DMS153 treated with DMSO at 0.1 percent for 48 hours (cell line): Measurements from ENCODE around the gene TCF15.

ENCODE experiments used
- DNase-seq: peaks from one replicate; lab custom pipeline; 2025; ENCODE audit not compliant: unreplicated experiment; lab: John Stamatoyannopoulos, UW

Gene TCF15

DNA sequence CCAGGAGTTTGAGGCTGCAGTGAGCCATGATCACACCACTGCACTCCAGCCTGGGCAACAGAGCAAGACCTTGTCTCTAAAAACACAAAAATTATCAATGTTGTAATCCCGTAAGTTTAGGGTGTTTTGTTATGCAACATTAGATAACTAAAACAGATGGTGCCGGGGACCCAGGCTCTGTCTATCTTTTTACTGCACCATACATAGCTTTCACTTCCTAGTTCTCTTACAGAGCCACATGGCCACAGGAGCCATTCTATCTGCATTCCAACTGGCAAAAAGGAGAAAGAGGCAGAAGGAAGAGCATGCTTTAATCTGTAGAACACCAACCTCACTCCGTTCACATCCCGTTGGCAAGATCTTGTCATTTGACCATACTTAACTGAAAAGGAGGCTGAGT lies 5.4 kb upstream of the TCF15 start:
- no peak for DNase-seq

- no peak for DNase-seq
Measured at GRCh38 chr20:611843-612185, 1.7 kb upstream of the TCF15 start.

DNA sequence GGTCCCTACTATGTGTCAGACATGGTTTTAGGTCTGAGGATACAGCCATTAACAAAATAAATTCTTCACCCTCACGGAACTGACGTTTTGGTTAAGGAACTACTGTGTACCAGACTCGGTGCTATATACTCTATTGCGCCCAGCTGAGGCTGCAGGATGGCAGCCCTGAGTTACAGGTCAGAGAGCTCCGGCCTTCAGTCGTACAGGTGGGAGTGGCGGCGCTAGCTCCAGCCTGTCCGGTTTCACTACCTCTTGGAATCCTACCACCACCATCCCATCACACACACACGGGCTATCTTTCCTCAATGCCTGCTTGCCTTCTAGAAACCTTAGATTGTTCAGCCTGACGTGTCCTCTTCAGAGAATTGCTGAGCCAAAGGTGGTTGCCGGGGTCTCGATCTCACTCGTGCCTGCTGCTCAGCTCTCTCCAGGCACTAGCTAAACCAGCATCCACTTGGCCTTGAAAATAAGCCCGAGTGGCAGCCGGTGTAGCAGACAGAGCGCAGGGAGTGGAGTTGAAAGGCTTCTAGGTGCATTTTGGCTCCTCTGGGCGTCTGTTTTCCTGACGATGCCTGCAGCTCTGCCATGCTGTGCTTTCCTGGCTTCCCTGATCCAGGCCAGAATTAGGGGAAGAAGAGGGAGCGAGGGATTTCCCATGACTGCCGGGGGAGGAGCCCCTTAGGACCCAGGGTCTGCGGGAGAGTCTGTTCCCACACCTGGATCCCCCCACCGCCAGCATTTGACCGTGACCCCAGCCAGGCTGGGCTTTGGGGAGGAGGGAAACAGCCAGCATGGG lies 1.1 kb upstream of the TCF15 start:
- no peak for DNase-seq

DNA sequence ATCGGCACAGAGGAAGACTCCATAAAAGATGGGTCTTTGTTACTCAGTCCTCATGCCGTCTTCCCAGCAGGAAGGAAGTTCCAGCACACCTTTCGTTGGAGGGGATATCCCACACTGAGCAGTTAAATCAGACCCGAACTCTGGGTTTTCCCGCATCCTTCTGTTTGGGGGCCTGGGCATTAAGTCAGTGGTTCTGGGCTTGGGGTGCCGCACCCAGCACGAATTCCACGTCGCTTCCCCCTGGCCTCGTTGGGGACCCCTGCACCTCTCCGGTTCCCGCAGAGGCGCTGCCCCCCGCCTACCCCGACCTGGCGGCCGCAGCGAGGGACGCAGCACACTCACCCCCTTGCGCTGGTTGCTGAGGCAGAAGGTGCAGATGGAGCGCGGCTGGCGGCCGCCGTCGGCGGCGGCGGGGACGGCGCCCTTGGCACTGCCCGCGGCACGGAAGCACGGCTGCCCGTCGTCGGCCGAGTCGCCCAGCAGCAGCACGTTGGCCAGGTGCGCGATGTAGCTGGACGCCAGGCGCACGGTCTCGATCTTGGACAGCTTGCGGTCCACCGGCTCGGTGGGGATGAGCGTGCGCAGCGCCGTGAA lies 641 bp downstream of the TCF15 start:
- DNase-seq = no peak

- no peak for DNase-seq
Measured at GRCh38 chr20:608970-609369, 1.1 kb downstream of the TCF15 start.

DNA sequence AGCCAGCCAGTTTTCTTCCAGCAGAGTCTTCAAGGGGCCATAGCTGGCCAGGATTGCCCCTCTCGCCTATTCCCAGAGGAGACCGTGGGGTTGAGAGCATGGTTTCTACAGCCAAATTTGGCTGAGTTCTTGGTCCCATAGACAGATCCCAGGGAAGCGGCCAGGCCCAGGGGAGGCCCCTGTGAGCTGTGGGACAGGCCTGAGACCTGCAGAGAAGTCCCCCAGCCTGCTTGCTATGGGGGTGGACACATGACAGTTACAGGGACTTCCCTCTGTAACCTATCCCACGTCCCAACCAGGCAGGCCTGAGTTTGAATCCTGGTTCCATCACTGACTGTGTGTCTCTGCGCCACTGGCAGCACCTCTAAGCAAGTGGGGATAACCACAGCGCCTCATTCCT lies 2.6 kb downstream of the TCF15 start:
- no peak for DNase-seq

- DNase-seq = no peak
Measured at GRCh38 chr20:605237-605636, 4.9 kb downstream of the TCF15 start.

GRCh38 chr20:603116-603640 lies 6.9 kb downstream of the TCF15 start:
- no peak for DNase-seq

GRCh38 chr20:602111-602970 lies 7.8 kb downstream of the TCF15 start:
- DNase-seq = no peak

GRCh38 chr20:600736-601135 lies 9.4 kb downstream of the TCF15 start:
- no peak for DNase-seq

DNA sequence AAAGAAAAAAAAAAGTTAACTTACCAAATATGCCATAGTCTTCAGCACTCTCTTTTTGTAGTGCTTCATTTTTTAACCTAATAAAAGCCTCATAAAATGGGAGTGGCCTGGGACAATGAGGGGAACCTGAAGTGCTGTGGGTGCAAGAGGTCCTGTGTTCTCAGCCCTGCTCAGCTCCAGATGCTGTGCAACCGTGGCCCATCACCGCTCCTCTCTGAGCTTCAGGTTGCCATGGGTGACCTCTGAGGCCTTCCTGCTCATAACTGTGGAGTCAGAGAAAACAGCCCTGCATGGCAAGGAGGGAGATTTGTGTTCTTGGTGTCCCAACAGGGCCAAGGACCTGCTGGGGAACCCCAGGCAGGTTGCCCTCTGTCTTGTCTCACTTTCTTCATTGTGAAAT lies 10.0 kb downstream of the TCF15 start:
- no peak for DNase-seq

GRCh38 chr20:598133-598850 lies 11.8 kb downstream of the TCF15 start:
- no peak for DNase-seq

GRCh38 chr20:597560-597959 lies 12.5 kb downstream of the TCF15 start:
- no peak for DNase-seq

DNA sequence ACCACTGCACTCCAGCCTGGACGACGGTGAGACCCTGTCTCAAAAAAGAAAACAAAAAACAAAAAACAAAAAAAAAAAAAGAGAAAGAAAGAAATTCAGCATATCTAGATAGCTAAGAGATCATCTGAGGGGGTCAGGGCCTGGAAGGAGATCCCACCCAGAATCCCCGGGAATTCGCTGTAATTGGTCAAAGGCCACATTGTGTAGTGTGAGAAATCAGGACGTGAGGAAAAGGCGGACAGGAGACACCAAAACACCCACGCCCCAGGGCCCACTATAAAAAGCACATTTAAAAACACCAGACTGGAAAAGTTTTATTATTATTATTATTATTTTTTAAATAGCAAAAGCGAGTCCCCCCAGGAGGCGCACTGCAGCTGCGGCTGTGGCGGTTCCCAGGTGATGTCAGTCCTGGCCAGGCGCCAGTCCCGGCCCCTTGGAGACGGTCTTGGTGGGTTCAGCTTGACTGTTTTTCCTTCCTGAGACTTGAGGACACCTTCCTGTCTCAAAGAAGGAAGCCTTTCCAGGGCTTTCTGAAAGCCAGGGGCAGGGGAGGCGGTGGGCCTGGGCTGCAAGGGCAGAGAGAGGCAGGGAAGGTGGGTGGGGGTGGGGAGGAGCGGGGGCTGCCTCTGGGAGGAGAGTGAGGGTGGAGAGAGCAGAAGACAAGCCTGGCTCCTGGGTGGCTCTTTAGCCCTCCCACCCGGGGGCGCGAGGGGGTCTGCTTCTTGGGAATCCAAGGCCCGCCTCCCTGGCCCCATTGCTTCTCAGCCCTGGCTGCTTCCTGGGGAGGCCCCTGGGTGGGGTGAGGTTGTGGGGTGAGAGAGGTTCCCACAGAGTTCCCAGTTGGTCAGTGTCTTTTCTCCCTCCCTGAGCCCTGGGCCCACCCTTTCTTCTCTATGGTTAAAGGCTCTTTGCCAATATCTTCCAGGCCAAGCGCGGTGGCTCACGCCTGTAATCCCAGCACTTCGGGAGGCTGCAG lies 14.5 kb downstream of the TCF15 start:
- DNase-seq = no peak

DNA sequence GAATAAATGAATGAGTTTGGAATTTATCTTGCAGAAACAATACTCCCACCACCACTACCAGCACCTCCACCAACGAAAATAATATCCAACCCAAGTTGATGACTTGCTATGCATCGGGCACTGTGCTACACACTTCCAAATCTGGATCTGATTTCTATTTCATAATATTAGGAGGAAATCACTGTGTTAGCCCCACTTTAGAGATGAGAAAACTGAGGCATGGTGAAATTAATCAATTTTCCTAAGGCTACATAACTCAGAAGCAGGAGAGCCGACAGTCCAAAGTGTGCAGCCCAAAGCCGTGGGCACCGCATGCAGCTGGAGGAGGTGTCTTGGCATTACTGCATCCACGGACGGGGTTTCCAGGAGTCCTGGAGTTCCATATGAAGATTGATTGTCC lies 17.6 kb downstream of the TCF15 start:
- DNase-seq = no peak

GRCh38 chr20:591941-592340 lies 18.2 kb downstream of the TCF15 start:
- DNase-seq = no peak

DNA sequence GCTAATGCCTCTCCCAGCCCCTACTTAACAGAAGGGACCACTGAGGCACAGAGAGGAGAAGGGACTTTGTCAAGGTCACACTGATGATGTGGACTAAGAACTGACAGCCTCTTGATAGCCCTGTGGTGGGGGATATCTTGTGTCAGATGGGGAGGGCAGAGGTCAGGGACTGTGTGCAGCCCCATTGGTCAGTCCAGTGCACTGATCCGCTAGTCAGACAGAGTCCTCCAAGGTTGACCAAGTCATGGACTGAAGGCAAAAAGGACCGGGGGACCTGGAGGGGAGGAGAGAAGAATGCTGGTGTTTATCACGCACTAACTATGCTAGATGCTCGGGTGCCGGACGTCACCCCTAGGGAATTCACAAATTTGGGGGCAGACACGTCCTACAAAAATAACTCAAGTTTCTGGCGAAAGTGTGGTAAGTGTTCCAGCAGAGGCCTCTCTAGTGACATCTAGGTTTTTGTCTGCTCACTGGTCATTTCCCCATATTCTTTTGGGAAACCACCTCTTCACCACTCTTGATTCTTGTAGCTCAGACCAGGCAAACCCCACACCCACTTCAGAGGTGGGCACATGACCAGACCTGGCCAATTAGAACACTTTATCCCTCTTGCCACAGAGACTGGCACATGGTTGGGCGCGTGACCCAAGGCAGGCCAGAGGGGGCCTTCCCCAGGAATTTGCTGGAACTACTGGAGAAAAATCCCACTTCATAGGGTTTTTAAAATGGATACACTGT lies 21.0 kb downstream of the TCF15 start:
- DNase-seq = no peak

GRCh38 chr20:588476-588875 lies 21.6 kb downstream of the TCF15 start:
- no peak for DNase-seq

DNA sequence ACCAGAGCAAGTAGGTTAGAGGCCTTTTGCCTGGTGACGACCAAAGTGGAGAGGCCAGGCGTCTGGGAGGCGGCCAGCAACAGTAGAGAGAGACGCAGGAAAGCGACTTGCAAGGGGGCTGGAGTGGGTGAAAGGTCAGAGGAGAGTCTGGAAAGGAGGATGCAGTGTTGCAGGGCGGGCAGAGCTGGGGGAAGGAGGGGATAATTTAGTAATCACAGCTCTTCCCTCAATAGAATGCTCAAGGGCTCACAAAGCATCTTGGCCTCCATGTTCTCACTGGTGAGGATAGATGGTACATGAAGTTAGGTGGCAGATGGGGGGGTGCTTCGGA lies 25.2 kb downstream of the TCF15 start:
- DNase-seq = no peak
